K562 (cell line): Measurements from ENCODE around the gene OR13G1. TPM values are rescaled to one million over a fixed set of nuclear protein-coding genes. Genes with fewer than 3 reads are reported as not detected.

ENCODE experiments used
- ATAC-seq: fragments of 200-7000 bp; cut with Tn5 transposase; 3 replicates; pipeline ENCODE4 v1.9.1; 2020; ENCODE audit warnings: moderate library complexity
- BruUV-seq: library from RNA; stranded (reverse); fragments of 400-500 nt; replicated peaks from 2 replicates; lab custom pipeline; 2021; lab: Mats Ljungman, UMichigan
- CTCF ChIA-PET: fragments of 300-600 bp; formaldehyde crosslinking; extraction: SDS; loops from one replicate; lab custom pipeline; 2021; ENCODE audit warnings: low intra/inter-chr PET ratio; lab: Yijun Ruan, JAX
- POLR2A ChIA-PET: fragments of 300-600, 350-650 bp; sonication (Branson Sonifier 250); formaldehyde crosslinking; extraction: SDS; loops from one replicate; lab custom pipeline; 2021; ENCODE audit warnings: antibody characterized with exemption, inconsistent platforms; lab: Yijun Ruan, JAX
- DNase-seq, 4 experiments: peaks; one replicate each; pipeline versions ENCODE4 v3.0.0 to v3.0.0-alpha.2; 2011 to 2018; ENCODE audit warnings: low spot score in 3 of 4, mixed read lengths in 3 of 4; ENCODE audit errors: extremely low read depth in 1 of 4
- FAIRE-seq: peaks from 2 replicates; lab custom pipeline; 2011; peaks lifted over from hg19 to GRCh38; lab: Jason Lieb, UNC
- H2AFZ ChIP-seq: 2 replicates; pipeline ENCODE4 v1.6.0; 2011; ENCODE audit warnings: low read depth, low read length, control low read depth, inconsistent platforms
- H3K27ac ChIP-seq: fragments of 200-600 bp; 3 replicates; pipeline ENCODE4 v1.8.0; 2011; ENCODE audit warnings: low read depth, mild to moderate bottlenecking, control low read depth, inconsistent platforms, low read length, moderate library complexity, mixed read lengths; ENCODE audit errors: extremely low read depth
- H3K27me3 ChIP-seq, 2 experiments: fragments of 300-600 bp in 1 of 2; 2 replicates in 1 of 2; 3 replicates in 1 of 2; pipeline versions ENCODE4 v1.6.0 to v1.8.0; 2011; ENCODE audit warnings: inconsistent platforms in 2 of 2, low read length in 2 of 2, mild to moderate bottlenecking in 1 of 2, mixed read lengths in 1 of 2, moderate library complexity in 1 of 2; ENCODE audit not compliant: control insufficient read depth in 2 of 2, insufficient read depth in 2 of 2
- H3K36me3 ChIP-seq: fragments of 300-600 bp; 3 replicates; pipeline ENCODE4 v1.8.0; 2011; ENCODE audit warnings: mild to moderate bottlenecking, low read length, inconsistent platforms; ENCODE audit not compliant: control insufficient read depth, insufficient read depth
- H3K4me1 ChIP-seq, 2 experiments: fragments of 200-600 bp in 1 of 2; replicated peaks in 1 of 2; 2 replicates in 1 of 2; 3 replicates in 1 of 2; pipeline versions ENCODE4 v1.5.1 to v1.8.0; 2011; ENCODE audit warnings: inconsistent platforms in 2 of 2, low read length in 2 of 2, mild to moderate bottlenecking in 1 of 2, mixed read lengths in 1 of 2, moderate library complexity in 1 of 2; ENCODE audit not compliant: control insufficient read depth in 2 of 2, insufficient read depth in 2 of 2
- H3K4me2 ChIP-seq: 2 replicates; pipeline ENCODE4 v1.6.1; 2011; ENCODE audit warnings: low read length, control low read depth, inconsistent platforms, mixed read lengths; ENCODE audit not compliant: insufficient read depth
- H3K4me3 ChIP-seq: fragments of 200-600 bp; sonication (generic), shearing (Covaris generic); 2 replicates; pipeline ENCODE4 v1.5.1; 2016; ENCODE audit warnings: control low read depth, inconsistent platforms
- H3K79me2 ChIP-seq: fragments of 200-600 bp; 3 replicates; pipeline ENCODE4 v1.8.0; 2011; ENCODE audit warnings: low read length, inconsistent platforms; ENCODE audit not compliant: control insufficient read depth, insufficient read depth
- H3K9ac ChIP-seq, 2 experiments: 2 replicates each; pipeline versions ENCODE4 v1.6.0 to v1.6.1; 2011; ENCODE audit warnings: low read depth in 2 of 2, low read length in 2 of 2, control low read depth in 1 of 2, inconsistent platforms in 1 of 2, mild to moderate bottlenecking in 1 of 2, mixed read lengths in 1 of 2; ENCODE audit not compliant: insufficient read depth in 1 of 2
- H3K9me1 ChIP-seq: one replicate; pipeline ENCODE4 v1.6.0; 2011; ENCODE audit warnings: inconsistent platforms, mild to moderate bottlenecking, low read length, moderate library complexity; ENCODE audit not compliant: control insufficient read depth, insufficient read depth
- H3K9me3 ChIP-seq: replicated peaks from 2 replicates; pipeline ENCODE4 v1.5.1; 2011; ENCODE audit warnings: low read depth, low read length, inconsistent platforms; ENCODE audit not compliant: control insufficient read depth, insufficient read depth
- H4K20me1 ChIP-seq: replicated peaks from 2 replicates; pipeline ENCODE4 v1.6.1; 2011; ENCODE audit warnings: low read length, inconsistent platforms, mixed read lengths; ENCODE audit not compliant: control insufficient read depth, insufficient read depth
- C11orf30 ChIP-seq: fragments of 450-650 bp; IDR thresholded peaks from 2 replicates; pipeline ENCODE4 v1.6.1; 2016; ENCODE audit warnings: low read depth, mild to moderate bottlenecking
- CGGBP1 ChIP-seq: fragments of 250-450 bp; sonication (Bioruptor Pico); IDR thresholded peaks from 2 replicates; pipeline ENCODE4 v1.9.0; 2021; ENCODE audit warnings: mild to moderate bottlenecking
- ELF4 ChIP-seq: fragments of 450-650 bp; formaldehyde crosslinking; IDR thresholded peaks from 2 replicates; pipeline ENCODE4 v1.4.0; 2022; ENCODE audit warnings: missing genetic modification characterization
- ETV1 ChIP-seq: fragments of 450-650 bp; conservative IDR thresholded peaks from 2 replicates; pipeline ENCODE4 v1.6.1; 2016; ENCODE audit warnings: missing genetic modification characterization, control low read depth, low read depth, missing compliant biosample characterization
- HDAC2 ChIP-seq: fragments of 450-650 bp; IDR thresholded peaks from 2 replicates; pipeline ENCODE4 v1.6.1; 2016; ENCODE audit warnings: mild to moderate bottlenecking
- SMAD2 ChIP-seq: fragments of 150-350 bp; IDR thresholded peaks from 2 replicates; pipeline ENCODE4 v1.6.1; 2014; ENCODE audit warnings: low read depth, mild to moderate bottlenecking, low read length
- STAT5A ChIP-seq: IDR thresholded peaks from 2 replicates; pipeline ENCODE4 v1.6.1; 2012; ENCODE audit warnings: low read length, inconsistent platforms, borderline replicate concordance
- ZNF217 ChIP-seq: sonication (generic); formaldehyde crosslinking; IDR thresholded peaks from 2 replicates; pipeline ENCODE4 v1.8.0; 2022; ENCODE audit warnings: mild to moderate bottlenecking, missing genetic modification reagents
- ZNF408 ChIP-seq: fragments of 250-450 bp; sonication (Bioruptor Pico); IDR thresholded peaks from 2 replicates; pipeline ENCODE4 v1.4.0; 2020; ENCODE audit warnings: low read depth, mild to moderate bottlenecking, moderate library complexity
- ZNF511 ChIP-seq: sonication (generic); formaldehyde crosslinking; IDR thresholded peaks from 2 replicates; pipeline ENCODE4 v1.8.0; 2022; ENCODE audit warnings: mild to moderate bottlenecking, missing genetic modification reagents
- ZNF655 ChIP-seq: fragments of 250-450 bp; sonication (Bioruptor Pico); IDR thresholded peaks from 2 replicates; pipeline ENCODE4 v1.5.0; 2021
- WGBS: fragments of 100-300 bp; shearing (Covaris generic); methylation state at CpG from one replicate; pipeline ENCODE4 v1.1.6; 2016; ENCODE audit warnings: low coverage, mixed read lengths; ENCODE audit not compliant: insufficient coverage; ENCODE audit errors: missing lambda C conversion rate; 5-methylcytosine and 5-hydroxymethylcytosine counted together
- in situ Hi-C: fragments of 300-500 bp; cut with MboI; formaldehyde crosslinking; loops from 4 replicates; pipeline ENCODE4 v1.15.0; 2018; ENCODE audit warnings: inconsistent platforms, mixed read lengths
- intact Hi-C: fragments of 100-400 bp; cut with micrococcal nuclease; formaldehyde crosslinking; loops from 2 replicates; pipeline ENCODE4 v1.14.2; 2022
- polyA plus RNA-seq, 8 experiments: library from polyadenylated mRNA; depleted of rRNA in 4 of 8; stranded (reverse) in 5 of 8; unstranded in 3 of 8; fragments of >200 nt; fragmentation: Nextera tagmentation in 2 of 8; fragmentation: Illumina TruSeq in 1 of 8; extraction: Ambion mirVana in 2 of 8; extraction: Trizol in 1 of 8; gene quantifications; 2 replicates each; pipeline versions ENCODE4 v1.2.1 to v1.2.3, GENCODE V29; 2011 to 2014; ENCODE audit warnings: inconsistent platforms in 1 of 8, missing spikeins in 1 of 8
- total RNA-seq, 7 experiments: library from RNA; depleted of rRNA in 6 of 7; stranded (reverse); fragments of >200 nt in 6 of 7; fragmentation: Illumina TruSeq in 2 of 7; extraction: Trizol in 2 of 7; gene quantifications; 2 replicates each; pipeline versions ENCODE4 v1.2.1 to v1.2.3, GENCODE V29; 2011 to 2021; ENCODE audit warnings: low replicate concordance in 1 of 7

Gene OR13G1
- total and polyA plus RNA-seq, 9 of the 15 experiments (the other 6 are each of a cell fraction or from before 2014, with no cell fraction given), result not detected

- H3K4me1 ChIP-seq, result no peaks in the 10 kb centered on the region
- H3K27ac ChIP-seq, result no peak overlapping the region
- no peaks in the 10 kb centered on the region for H3K9me1 ChIP-seq
- no peak overlapping the region for H2AFZ ChIP-seq
- intact Hi-C loops (no loop called here), in situ Hi-C loops (no loop called here)
- no peaks in the 10 kb centered on the region for H3K36me3 ChIP-seq
- FAIRE-seq, result no peak
- no peak for DNase-seq
- WGBS, result 2% methylated on average over 3 of the region's 3 CpGs
- no peaks in the 10 kb centered on the region for H3K79me2 ChIP-seq
- POLR2A ChIA-PET, result no interaction called here
- no peak for ATAC-seq
- TF ChIP-seq ZNF511 (CRISPR knock-in tag) (no peak), ETV1 (tag) (no peak), ELF4 (no peak), C11orf30 (no peak), HDAC2 (no peak), STAT5A (no peak), SMAD2 (no peak), ZNF408 (no peak), ZNF217 (CRISPR knock-in tag) (no peak), ZNF655 (CRISPR knock-in tag) (no peak), CGGBP1 (CRISPR knock-in tag) (no peak)
- no TSS peak for BruUV-seq
- H3K4me2 ChIP-seq, result no peak overlapping the region
- no peaks in the 10 kb centered on the region for H4K20me1 ChIP-seq
- H3K9me3 ChIP-seq, result no peaks in the 10 kb centered on the region
- CTCF ChIA-PET, result no interaction called here
- no peak overlapping the region for H3K4me3 ChIP-seq
- no peak overlapping the region for H3K9ac ChIP-seq
- H3K27me3 ChIP-seq, result no peaks in the 10 kb centered on the region
These were observed 51.6 kb downstream of the OR13G1 start for GRCh38 chr1:247627951-247628350.

Other genes starting within 250 kb of the OR13G1 start
Only the 7 nearest of the 15 such genes appear.
- gene GCSAML, start 130.6 kb downstream of the OR13G1 start, total RNA-seq (2014; rRNA removed), result not detected in 2 replicates
- not detected in 2 replicates for gene GCSAML, start 130.6 kb downstream of the OR13G1 start, total RNA-seq (2014; rRNA removed; fragmentation: Illumina TruSeq; extraction: Trizol)
- gene GCSAML, start 130.6 kb downstream of the OR13G1 start, total RNA-seq (2015; rRNA removed; fragmentation: Illumina TruSeq; extraction: Trizol), result not detected in 2 replicates
- gene GCSAML, start 130.6 kb downstream of the OR13G1 start, total RNA-seq (2021), result not detected in 2 replicates
- gene GCSAML, start 130.6 kb downstream of the OR13G1 start, polyA plus RNA-seq (2011; rRNA removed), result 0.01 TPM in 1 of 2 replicates, not detected in the other
- gene GCSAML, start 130.6 kb downstream of the OR13G1 start, polyA plus RNA-seq (2014; fragmentation: Illumina TruSeq; extraction: Trizol), result not detected in 2 replicates
- gene GCSAML, start 130.6 kb downstream of the OR13G1 start, polyA plus RNA-seq (2014; fragmentation: Nextera tagmentation; extraction: Ambion mirVana), result not detected
- not detected in 2 replicates for gene GCSAML, start 130.6 kb downstream of the OR13G1 start, polyA plus RNA-seq (2014; rRNA removed)
- gene OR2G2, start 91.4 kb downstream of the OR13G1 start, total RNA-seq (2014; rRNA removed), result not detected in 2 replicates
- gene OR2G2, start 91.4 kb downstream of the OR13G1 start, total RNA-seq (2014; rRNA removed; fragmentation: Illumina TruSeq; extraction: Trizol), result not detected in 2 replicates
- not detected in 2 replicates for gene OR2G2, start 91.4 kb downstream of the OR13G1 start, total RNA-seq (2015; rRNA removed; fragmentation: Illumina TruSeq; extraction: Trizol)
- gene OR2G2, start 91.4 kb downstream of the OR13G1 start, total RNA-seq (2021), result not detected in 2 replicates
- not detected in 2 replicates for gene OR2G2, start 91.4 kb downstream of the OR13G1 start, polyA plus RNA-seq (2011; rRNA removed)
- gene OR2G2, start 91.4 kb downstream of the OR13G1 start, polyA plus RNA-seq (2014; fragmentation: Illumina TruSeq; extraction: Trizol), result not detected in 2 replicates
- not detected for gene OR2G2, start 91.4 kb downstream of the OR13G1 start, polyA plus RNA-seq (2014; fragmentation: Nextera tagmentation; extraction: Ambion mirVana)
- gene OR2G2, start 91.4 kb downstream of the OR13G1 start, polyA plus RNA-seq (2014; rRNA removed), result not detected in 2 replicates
- not detected in 2 replicates for gene OR2G3, start 74.2 kb downstream of the OR13G1 start, total RNA-seq (2014; rRNA removed)
- not detected in 2 replicates for gene OR2G3, start 74.2 kb downstream of the OR13G1 start, total RNA-seq (2014; rRNA removed; fragmentation: Illumina TruSeq; extraction: Trizol)
- gene OR2G3, start 74.2 kb downstream of the OR13G1 start, total RNA-seq (2015; rRNA removed; fragmentation: Illumina TruSeq; extraction: Trizol), result not detected in 2 replicates
- not detected in 2 replicates for gene OR2G3, start 74.2 kb downstream of the OR13G1 start, total RNA-seq (2021)
- gene OR2G3, start 74.2 kb downstream of the OR13G1 start, polyA plus RNA-seq (2011; rRNA removed), result not detected in 2 replicates
- not detected in 2 replicates for gene OR2G3, start 74.2 kb downstream of the OR13G1 start, polyA plus RNA-seq (2014; fragmentation: Illumina TruSeq; extraction: Trizol)
- gene OR2G3, start 74.2 kb downstream of the OR13G1 start, polyA plus RNA-seq (2014; fragmentation: Nextera tagmentation; extraction: Ambion mirVana), result not detected
- not detected in 2 replicates for gene OR2G3, start 74.2 kb downstream of the OR13G1 start, polyA plus RNA-seq (2014; rRNA removed)
- gene OR6F1, start 36.9 kb upstream of the OR13G1 start, total RNA-seq (2014; rRNA removed), result not detected in 2 replicates
- not detected in 2 replicates for gene OR6F1, start 36.9 kb upstream of the OR13G1 start, total RNA-seq (2014; rRNA removed; fragmentation: Illumina TruSeq; extraction: Trizol)
- gene OR6F1, start 36.9 kb upstream of the OR13G1 start, total RNA-seq (2015; rRNA removed; fragmentation: Illumina TruSeq; extraction: Trizol), result not detected in 2 replicates
- not detected in 2 replicates for gene OR6F1, start 36.9 kb upstream of the OR13G1 start, total RNA-seq (2021)
- gene OR6F1, start 36.9 kb upstream of the OR13G1 start, polyA plus RNA-seq (2011; rRNA removed), result not detected in 2 replicates
- not detected in 2 replicates for gene OR6F1, start 36.9 kb upstream of the OR13G1 start, polyA plus RNA-seq (2014; fragmentation: Illumina TruSeq; extraction: Trizol)
- not detected for gene OR6F1, start 36.9 kb upstream of the OR13G1 start, polyA plus RNA-seq (2014; fragmentation: Nextera tagmentation; extraction: Ambion mirVana)
- gene OR6F1, start 36.9 kb upstream of the OR13G1 start, polyA plus RNA-seq (2014; rRNA removed), result not detected in 2 replicates
- not detected in 2 replicates for gene OR14K1, start 58.9 kb upstream of the OR13G1 start, total RNA-seq (2014; rRNA removed)
- not detected in 2 replicates for gene OR14K1, start 58.9 kb upstream of the OR13G1 start, total RNA-seq (2014; rRNA removed; fragmentation: Illumina TruSeq; extraction: Trizol)
- not detected in 2 replicates for gene OR14K1, start 58.9 kb upstream of the OR13G1 start, total RNA-seq (2015; rRNA removed; fragmentation: Illumina TruSeq; extraction: Trizol)
- gene OR14K1, start 58.9 kb upstream of the OR13G1 start, total RNA-seq (2021), result not detected in 2 replicates
- not detected in 2 replicates for gene OR14K1, start 58.9 kb upstream of the OR13G1 start, polyA plus RNA-seq (2011; rRNA removed)
- gene OR14K1, start 58.9 kb upstream of the OR13G1 start, polyA plus RNA-seq (2014; fragmentation: Illumina TruSeq; extraction: Trizol), result not detected in 2 replicates
- not detected for gene OR14K1, start 58.9 kb upstream of the OR13G1 start, polyA plus RNA-seq (2014; fragmentation: Nextera tagmentation; extraction: Ambion mirVana)
- gene OR14K1, start 58.9 kb upstream of the OR13G1 start, polyA plus RNA-seq (2014; rRNA removed), result not detected in 2 replicates
- not detected in 2 replicates for gene OR14A2, start 68.4 kb upstream of the OR13G1 start, total RNA-seq (2014; rRNA removed)
- gene OR14A2, start 68.4 kb upstream of the OR13G1 start, total RNA-seq (2014; rRNA removed; fragmentation: Illumina TruSeq; extraction: Trizol), result not detected in 2 replicates
- gene OR14A2, start 68.4 kb upstream of the OR13G1 start, total RNA-seq (2015; rRNA removed; fragmentation: Illumina TruSeq; extraction: Trizol), result not detected in 2 replicates
- gene OR14A2, start 68.4 kb upstream of the OR13G1 start, total RNA-seq (2021), result not detected in 2 replicates
- gene OR14A2, start 68.4 kb upstream of the OR13G1 start, polyA plus RNA-seq (2011; rRNA removed), result not detected in 2 replicates
- gene OR14A2, start 68.4 kb upstream of the OR13G1 start, polyA plus RNA-seq (2014; fragmentation: Illumina TruSeq; extraction: Trizol), result not detected in 2 replicates
- gene OR14A2, start 68.4 kb upstream of the OR13G1 start, polyA plus RNA-seq (2014; fragmentation: Nextera tagmentation; extraction: Ambion mirVana), result not detected
- not detected in 2 replicates for gene OR14A2, start 68.4 kb upstream of the OR13G1 start, polyA plus RNA-seq (2014; rRNA removed)
- gene OR1C1, start 80.8 kb upstream of the OR13G1 start, total RNA-seq (2014; rRNA removed), result not detected in 2 replicates
- gene OR1C1, start 80.8 kb upstream of the OR13G1 start, total RNA-seq (2014; rRNA removed; fragmentation: Illumina TruSeq; extraction: Trizol), result not detected in 2 replicates
- gene OR1C1, start 80.8 kb upstream of the OR13G1 start, total RNA-seq (2015; rRNA removed; fragmentation: Illumina TruSeq; extraction: Trizol), result not detected in 2 replicates
- not detected in 2 replicates for gene OR1C1, start 80.8 kb upstream of the OR13G1 start, total RNA-seq (2021)
- not detected in 2 replicates for gene OR1C1, start 80.8 kb upstream of the OR13G1 start, polyA plus RNA-seq (2011; rRNA removed)
- not detected in 2 replicates for gene OR1C1, start 80.8 kb upstream of the OR13G1 start, polyA plus RNA-seq (2014; fragmentation: Illumina TruSeq; extraction: Trizol)
- gene OR1C1, start 80.8 kb upstream of the OR13G1 start, polyA plus RNA-seq (2014; fragmentation: Nextera tagmentation; extraction: Ambion mirVana), result not detected
- not detected in 2 replicates for gene OR1C1, start 80.8 kb upstream of the OR13G1 start, polyA plus RNA-seq (2014; rRNA removed)